ENCODE data around the gene NBAS.

GRCh38 chr2:15306706-15307105 is 254.4 kb downstream of the NBAS start:
- TF ChIP-seq EZH2 (IDR thresholded peaks at IDR 0.05; ENCODE audit: borderline replicate concordance, control insufficient read depth, low read depth, low read length) (no peak), CEBPZ (IDR thresholded peaks at IDR 0.05; ENCODE audit: low read depth, low read length) (no peak), CTCF (IDR thresholded peaks at IDR 0.05 in 2 of 3, conservative IDR thresholded peaks at IDR 0.05 in 1 of 3; ENCODE audit: control insufficient read depth in 2 of 3, extremely low read depth in 1 of 3, insufficient read depth in 1 of 3, low read depth in 3 of 3, low read length in 3 of 3) (no peak), ELK1 (IDR thresholded peaks at IDR 0.05; ENCODE audit: low read depth, low read length) (no peak), SREBF2 (IDR thresholded peaks at IDR 0.05; ENCODE audit: low read length) (no peak)

All from GM12878 (cell line).